Keratinocyte (primary cell): ENCODE data around the gene NRDC. TPM values are rescaled to one million over a fixed set of nuclear protein-coding genes. Genes with fewer than 3 reads are reported as not detected.
"Not testable (repeated sequence)": the region's sequence is repeated elsewhere in the genome, so short reads cannot be mapped to it uniquely, and the experiment has no call there.

Experiments
- DNase-seq: peaks from one replicate; pipeline ENCODE4 v3.0.0-alpha.2; 2011; ENCODE audit warnings: low read depth, missing footprints, low spot score
- FAIRE-seq: peaks from 2 replicates; lab custom pipeline; 2011; peaks lifted over from hg19 to GRCh38; lab: Jason Lieb, UNC
- H2AFZ ChIP-seq: 2 replicates; pipeline ENCODE4 v1.6.0; 2012; ENCODE audit warnings: low read length, control low read depth, inconsistent platforms; ENCODE audit not compliant: control insufficient read depth
- H3K27ac ChIP-seq: 2 replicates; pipeline ENCODE4 v1.5.1; 2011; ENCODE audit warnings: low read length; ENCODE audit not compliant: control insufficient read depth, insufficient read depth
- H3K27me3 ChIP-seq: 3 replicates; pipeline ENCODE4 v1.6.0; 2011; ENCODE audit warnings: low read length; ENCODE audit not compliant: control insufficient read depth, insufficient read depth; ENCODE audit errors: extremely low read depth
- H3K36me3 ChIP-seq, 2 experiments: 2 replicates in 1 of 2; 3 replicates in 1 of 2; pipeline ENCODE4 v1.5.1; 2011; ENCODE audit warnings: low read length in 2 of 2, mild to moderate bottlenecking in 1 of 2; ENCODE audit not compliant: control insufficient read depth in 2 of 2, insufficient read depth in 2 of 2; ENCODE audit errors: extremely low read depth in 1 of 2
- H3K4me1 ChIP-seq: 3 replicates; pipeline ENCODE4 v1.5.1; 2011; ENCODE audit warnings: low read length; ENCODE audit not compliant: control insufficient read depth, insufficient read depth; ENCODE audit errors: extremely low read depth
- H3K4me2 ChIP-seq: 3 replicates; pipeline ENCODE4 v1.6.0; 2011; ENCODE audit warnings: low read depth, low read length; ENCODE audit not compliant: control insufficient read depth, insufficient read depth; ENCODE audit errors: extremely low read depth
- H3K4me3 ChIP-seq, 3 experiments: fragments of 200-600 bp in 1 of 3; sonication (generic) in 1 of 3; 2 replicates in 2 of 3; 3 replicates in 1 of 3; pipeline ENCODE4 v1.5.1; 2011 to 2016; ENCODE audit warnings: low read length in 3 of 3, mild to moderate bottlenecking in 3 of 3, control low read depth in 2 of 3, inconsistent platforms in 1 of 3, low read depth in 1 of 3, mixed read lengths in 1 of 3, mixed run types in 1 of 3, moderate library complexity in 1 of 3; ENCODE audit not compliant: control insufficient read depth in 2 of 3, insufficient read depth in 2 of 3; ENCODE audit errors: extremely low read depth in 1 of 3
- H3K79me2 ChIP-seq: 2 replicates; pipeline ENCODE4 v1.6.0; 2012; ENCODE audit warnings: low read length; ENCODE audit not compliant: control insufficient read depth, insufficient read depth
- H3K9ac ChIP-seq: 3 replicates; pipeline ENCODE4 v1.6.0; 2011; ENCODE audit warnings: low read length; ENCODE audit not compliant: control insufficient read depth, insufficient read depth; ENCODE audit errors: extremely low read depth
- H3K9me1 ChIP-seq: 3 replicates; pipeline ENCODE4 v1.6.0; 2011; ENCODE audit warnings: low read length; ENCODE audit not compliant: control insufficient read depth, insufficient read depth; ENCODE audit errors: extremely low read depth
- H3K9me3 ChIP-seq: 2 replicates; pipeline ENCODE4 v1.5.1; 2012; ENCODE audit warnings: low read depth, low read length; ENCODE audit not compliant: control insufficient read depth
- H4K20me1 ChIP-seq: 3 replicates; pipeline ENCODE4 v1.6.0; 2011; ENCODE audit warnings: low read length; ENCODE audit not compliant: control insufficient read depth, insufficient read depth; ENCODE audit errors: extremely low read depth
- EZH2 ChIP-seq: IDR thresholded peaks from one replicate; pipeline ENCODE4 v1.6.1; 2012; ENCODE audit warnings: inconsistent platforms, mild to moderate bottlenecking, low read length, moderate library complexity
- dilution Hi-C: fragments of 300-500 bp; cut with MboI; formaldehyde crosslinking; loops from one replicate; pipeline ENCODE4 v1.7.0; 2020; ENCODE audit warnings: low sequenced_read_pairs; ENCODE audit not compliant: extremely low pct_ligation_motif_present
- polyA plus RNA-seq, 5 experiments: library from polyadenylated mRNA; depleted of rRNA in 3 of 5; stranded (reverse) in 3 of 5; stranded (forward) in 1 of 5; unstranded in 1 of 5; fragments of >200 nt; gene quantifications; 1 replicate in 1 of 5; 2 replicates in 3 of 5; 3 replicates in 1 of 5; pipeline versions ENCODE4 v1.2.1 to v1.2.3, GENCODE V29; 2011 to 2012; ENCODE audit warnings: missing spikeins in 2 of 5, low read depth in 1 of 5, low replicate concordance in 1 of 5
- TF ChIP-seq, protein P1 (sequence below), 3 experiments: IDR thresholded peaks in 1 of 3; conservative IDR thresholded peaks in 1 of 3; optimal IDR thresholded peaks in 1 of 3; 2 replicates in 2 of 3; 3 replicates in 1 of 3; pipeline versions ENCODE3 to v1.5.1; 2011; ENCODE audit warnings: low read length in 3 of 3, mild to moderate bottlenecking in 3 of 3, moderate library complexity in 2 of 3, control low read depth in 1 of 3, inconsistent platforms in 1 of 3; ENCODE audit not compliant: insufficient read depth in 2 of 3; ENCODE audit errors: extremely low read depth in 1 of 3

The NRDC gene
- polyA plus RNA-seq, 1 donor (not counting 4 experiments of a cell fraction or from before 2014, with no cell fraction given) = 183 TPM

DNA sequence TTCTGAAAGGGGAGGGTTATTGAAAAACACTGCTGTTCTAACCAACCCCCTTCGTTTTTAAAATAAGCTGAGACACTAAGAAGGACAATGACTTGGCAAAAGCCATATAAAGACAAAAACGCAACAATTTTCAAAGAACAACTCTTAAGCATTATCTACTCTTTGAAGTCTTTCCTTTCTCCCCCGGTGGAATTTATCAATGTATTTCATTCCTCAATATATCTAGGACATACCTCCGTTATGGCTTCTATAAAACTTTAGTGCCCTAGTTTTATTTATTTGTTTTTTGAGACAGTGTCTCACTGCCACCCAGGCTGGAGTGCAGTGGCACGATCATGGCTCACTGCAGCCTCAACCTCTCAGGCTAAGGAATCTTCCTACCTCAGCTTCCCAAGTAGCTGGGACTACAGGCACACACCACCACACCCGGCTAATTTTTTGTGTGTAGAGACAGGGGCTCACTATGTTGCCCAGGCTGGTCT lies 3.2 kb downstream of the NRDC start:
- TF ChIP-seq EZH2 = no peak
- TF ChIP-seq, protein P1, sequence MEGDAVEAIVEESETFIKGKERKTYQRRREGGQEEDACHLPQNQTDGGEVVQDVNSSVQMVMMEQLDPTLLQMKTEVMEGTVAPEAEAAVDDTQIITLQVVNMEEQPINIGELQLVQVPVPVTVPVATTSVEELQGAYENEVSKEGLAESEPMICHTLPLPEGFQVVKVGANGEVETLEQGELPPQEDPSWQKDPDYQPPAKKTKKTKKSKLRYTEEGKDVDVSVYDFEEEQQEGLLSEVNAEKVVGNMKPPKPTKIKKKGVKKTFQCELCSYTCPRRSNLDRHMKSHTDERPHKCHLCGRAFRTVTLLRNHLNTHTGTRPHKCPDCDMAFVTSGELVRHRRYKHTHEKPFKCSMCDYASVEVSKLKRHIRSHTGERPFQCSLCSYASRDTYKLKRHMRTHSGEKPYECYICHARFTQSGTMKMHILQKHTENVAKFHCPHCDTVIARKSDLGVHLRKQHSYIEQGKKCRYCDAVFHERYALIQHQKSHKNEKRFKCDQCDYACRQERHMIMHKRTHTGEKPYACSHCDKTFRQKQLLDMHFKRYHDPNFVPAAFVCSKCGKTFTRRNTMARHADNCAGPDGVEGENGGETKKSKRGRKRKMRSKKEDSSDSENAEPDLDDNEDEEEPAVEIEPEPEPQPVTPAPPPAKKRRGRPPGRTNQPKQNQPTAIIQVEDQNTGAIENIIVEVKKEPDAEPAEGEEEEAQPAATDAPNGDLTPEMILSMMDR (optimal IDR thresholded peaks at IDR 0.05 in 1 of 3, IDR thresholded peaks at IDR 0.05 in 1 of 3, conservative IDR thresholded peaks at IDR 0.05 in 1 of 3; ENCODE audit: extremely low read depth in 1 of 3, insufficient read depth in 2 of 3, low read length in 3 of 3) = no peak
- no peak overlapping the region for H3K9ac ChIP-seq
- H3K27me3 ChIP-seq = no peaks in the 10 kb centered on the region
- H3K79me2 ChIP-seq = peaks cover 80% of the 10 kb centered on the region
- H3K36me3 ChIP-seq = peaks cover 2 to 4% of the 10 kb centered on the region in 2 experiments
- H3K9me1 ChIP-seq = no peaks in the 10 kb centered on the region
- H2AFZ ChIP-seq = no peak overlapping the region
- H3K4me1 ChIP-seq = peaks cover 29% of the 10 kb centered on the region
- no peak overlapping the region for H3K27ac ChIP-seq
- H3K4me2 ChIP-seq = peak overlapping the region; percentile 88
- no peaks in the 10 kb centered on the region for H4K20me1 ChIP-seq
- no peak overlapping the region for H3K4me3 ChIP-seq
- dilution Hi-C loops = no loop called here
- FAIRE-seq (no peak), DNase-seq (no peak)
- no peaks in the 10 kb centered on the region for H3K9me3 ChIP-seq

DNA sequence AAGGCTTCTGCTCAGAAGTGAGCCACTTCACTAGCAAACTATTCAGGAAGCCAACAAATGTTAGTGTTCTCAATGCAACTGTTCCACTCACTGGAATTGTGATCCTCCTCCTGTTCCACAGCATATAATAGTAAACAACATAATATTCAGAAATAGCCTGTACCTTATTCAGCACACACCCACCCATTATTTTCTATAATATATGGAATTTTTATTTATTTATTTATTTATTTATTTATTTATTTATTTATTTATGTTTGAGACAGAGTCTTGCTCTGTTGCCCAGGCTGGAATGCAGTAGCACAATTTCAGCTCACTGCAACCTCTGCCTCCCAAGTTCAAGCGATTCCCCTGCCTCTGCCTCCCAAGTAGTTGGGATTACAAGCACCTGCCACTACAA lies 5.3 kb downstream of the NRDC start:
- not testable (repeated sequence) for H3K36me3 ChIP-seq, FAIRE-seq, H3K9me3 ChIP-seq

More for the DNA sequence above, 5.3 kb downstream of the NRDC start:
- H4K20me1 ChIP-seq, H3K27ac ChIP-seq, H3K9me1 ChIP-seq, H3K9ac ChIP-seq, H3K4me2 ChIP-seq, H2AFZ ChIP-seq, DNase-seq, dilution Hi-C loops, H3K4me3 ChIP-seq, H3K27me3 ChIP-seq: not testable (repeated sequence)
- peaks cover 23% of the 10 kb centered on the region for H3K4me1 ChIP-seq
- peaks cover 98% of the 10 kb centered on the region for H3K79me2 ChIP-seq
